Neural cell (in vitro differentiated cells): ENCODE data around the gene ETV6. TPM values are rescaled to one million over a fixed set of nuclear protein-coding genes. Genes with fewer than 3 reads are reported as not detected.

Source experiments
- H2AFZ ChIP-seq: fragments of 200-600, 300-800 bp; sonication (generic), shearing (Covaris generic); 2 replicates; pipeline ENCODE4 v1.6.0; 2014; ENCODE audit warnings: low read depth, mild to moderate bottlenecking, antibody characterized with exemption, low read length, moderate library complexity
- H3F3A ChIP-seq: fragments of 200-600 bp; shearing (Covaris generic); 2 replicates; pipeline ENCODE4 v1.6.1; 2016; ENCODE audit warnings: mild to moderate bottlenecking, moderate library complexity, mixed read lengths, antibody characterized with exemption, low read length; ENCODE audit not compliant: insufficient read depth, poor library complexity, severe bottlenecking
- H3K27ac ChIP-seq: fragments of 200-600, 300-800 bp; sonication (generic), shearing (Covaris generic); 2 replicates; pipeline ENCODE4 v1.5.1; 2014; ENCODE audit warnings: mild to moderate bottlenecking, low read length, moderate library complexity
- H3K27me3 ChIP-seq: fragments of 300-800, 200-600 bp; sonication (generic), shearing (Covaris generic); 2 replicates; pipeline ENCODE4 v1.6.0; 2014; ENCODE audit warnings: mild to moderate bottlenecking, low read depth, low read length, moderate library complexity; ENCODE audit not compliant: insufficient read depth
- H3K36me3 ChIP-seq: fragments of 300-800, 200-600 bp; sonication (generic), shearing (Covaris generic); 2 replicates; pipeline ENCODE4 v1.5.1; 2014; ENCODE audit warnings: mild to moderate bottlenecking, antibody characterized with exemption, low read length, moderate library complexity; ENCODE audit not compliant: insufficient read depth
- H3K4me2 ChIP-seq: fragments of 300-800, 200-600 bp; sonication (generic), shearing (Covaris generic); 2 replicates; pipeline ENCODE4 v1.6.0; 2014; ENCODE audit warnings: mild to moderate bottlenecking, low read length
- H3K4me3 ChIP-seq: fragments of 300-800, 200-600 bp; sonication (generic), shearing (Covaris generic); 2 replicates; pipeline ENCODE4 v1.5.1; 2014; ENCODE audit warnings: mild to moderate bottlenecking, low read length, moderate library complexity
- H3K79me2 ChIP-seq: fragments of 200-600 bp; shearing (Covaris generic); replicated peaks from 2 replicates; pipeline ENCODE4 v1.6.0; 2014; ENCODE audit warnings: mild to moderate bottlenecking, low read length, moderate library complexity; ENCODE audit not compliant: insufficient read depth
- H3K9ac ChIP-seq: fragments of 300-800, 200-600 bp; sonication (generic), shearing (Covaris generic); 2 replicates; pipeline ENCODE4 v1.6.1; 2016; ENCODE audit warnings: mild to moderate bottlenecking, low read length, mixed read lengths
- H3K9me2 ChIP-seq: fragments of 200-600 bp; shearing (Covaris generic); 2 replicates; pipeline ENCODE4 v1.6.1; 2016; ENCODE audit warnings: mild to moderate bottlenecking, low read length, mixed read lengths; ENCODE audit not compliant: insufficient read depth
- H3K9me3 ChIP-seq: fragments of 200-600, 300-800 bp; sonication (generic), shearing (Covaris generic); 2 replicates; pipeline ENCODE4 v1.6.1; 2016; ENCODE audit warnings: mild to moderate bottlenecking, mixed run types, low read length, moderate library complexity, mixed read lengths
- H4K20me1 ChIP-seq: fragments of 200-600 bp; shearing (Covaris generic); 2 replicates; pipeline ENCODE4 v1.6.1; 2016; ENCODE audit warnings: mild to moderate bottlenecking, mixed run types; ENCODE audit not compliant: insufficient read depth
- CTCF ChIP-seq: fragments of 450-650 bp; IDR thresholded peaks from 2 replicates; pipeline ENCODE4 v1.5.1; 2014; ENCODE audit warnings: antibody characterized with exemption, mild to moderate bottlenecking, moderate library complexity; ENCODE audit not compliant: poor library complexity, severe bottlenecking
- EP300 ChIP-seq: fragments of 450-650 bp; conservative IDR thresholded peaks from 2 replicates; pipeline ENCODE4 v1.6.1; 2014; ENCODE audit warnings: antibody characterized with exemption, mild to moderate bottlenecking, moderate library complexity; ENCODE audit not compliant: poor library complexity, severe bottlenecking
- EZH2 ChIP-seq: fragments of 200-600, 300-800 bp; shearing (Covaris generic), sonication (generic); IDR thresholded peaks from 2 replicates; pipeline ENCODE4 v1.6.1; 2014; ENCODE audit warnings: antibody characterized with exemption, low read length, borderline replicate concordance, mild to moderate bottlenecking; ENCODE audit not compliant: insufficient read depth, poor library complexity, severe bottlenecking
- MXI1 ChIP-seq: fragments of 450-650 bp; conservative IDR thresholded peaks from 2 replicates; pipeline ENCODE4 v1.6.1; 2014; ENCODE audit warnings: antibody characterized with exemption, mild to moderate bottlenecking; ENCODE audit not compliant: poor library complexity, severe bottlenecking
- POLR2AphosphoS5 ChIP-seq: IDR thresholded peaks from 2 replicates; pipeline ENCODE4 v1.6.1; 2012
- RAD21 ChIP-seq: fragments of 450-650 bp; conservative IDR thresholded peaks from 2 replicates; pipeline ENCODE4 v1.6.1; 2014; ENCODE audit warnings: antibody characterized with exemption, mild to moderate bottlenecking, moderate library complexity
- REST ChIP-seq: IDR thresholded peaks from 2 replicates; pipeline ENCODE4 v1.6.1; 2012; ENCODE audit warnings: borderline replicate concordance
- SMC3 ChIP-seq: fragments of 450-650 bp; conservative IDR thresholded peaks from 2 replicates; pipeline ENCODE4 v1.6.1; 2014; ENCODE audit warnings: antibody characterized with exemption, mild to moderate bottlenecking, moderate library complexity; ENCODE audit not compliant: poor library complexity
- TAF1 ChIP-seq: IDR thresholded peaks from 2 replicates; pipeline ENCODE4 v1.6.1; 2012; ENCODE audit warnings: low read depth
- polyA plus RNA-seq: library from polyadenylated mRNA; depleted of rRNA; stranded (reverse); fragments of >200 nt; gene quantifications from 2 replicates; pipeline ENCODE4 v1.2.3, GENCODE V29; 2014

Gene ETV6
- polyA plus RNA-seq, 1 donor from 2014 or later: 1.6 TPM

GRCh38 chr12:11697131-11697530 lies 47.7 kb downstream of the ETV6 start:
- H3K4me3 ChIP-seq: no peak overlapping the region
- no peaks in the 10 kb centered on the region for H3K79me2 ChIP-seq
- H3K9ac ChIP-seq: no peak overlapping the region
- no peaks in the 10 kb centered on the region for H3K27me3 ChIP-seq
- no peaks in the 10 kb centered on the region for H3K9me3 ChIP-seq
- no peaks in the 10 kb centered on the region for H3K36me3 ChIP-seq
- H3K27ac ChIP-seq: no peak overlapping the region
- no peak overlapping the region for H2AFZ ChIP-seq
- H3F3A ChIP-seq: no peaks in the 10 kb centered on the region
- no peaks in the 10 kb centered on the region for H4K20me1 ChIP-seq
- H3K4me2 ChIP-seq: no peak overlapping the region
- TF ChIP-seq REST (no peak), TAF1 (no peak), CTCF (no peak), MXI1 (no peak), EZH2 (no peak), RAD21 (no peak)
- no peaks in the 10 kb centered on the region for H3K9me2 ChIP-seq

GRCh38 chr12:11697670-11698387 lies 48.4 kb downstream of the ETV6 start:
- Histone ChIP-seq H3K9me3 (no peaks in the 10 kb centered on the region), H3K27me3 (no peaks in the 10 kb centered on the region), H3K36me3 (no peaks in the 10 kb centered on the region), H3F3A (no peaks in the 10 kb centered on the region), H3K79me2 (no peaks in the 10 kb centered on the region), H3K4me2 (no peak overlapping the region), H2AFZ (no peak overlapping the region), H3K4me3 (no peak overlapping the region), H3K9ac (no peak overlapping the region), H3K27ac (no peak overlapping the region), H3K9me2 (no peaks in the 10 kb centered on the region), H4K20me1 (no peaks in the 10 kb centered on the region)
- TF ChIP-seq CTCF: no peak
- no peak for TF ChIP-seq EP300
- no peak for TF ChIP-seq RAD21
- TF ChIP-seq POLR2AphosphoS5: no peak
- no peak for TF ChIP-seq REST
- TF ChIP-seq TAF1: no peak
- no peak for TF ChIP-seq SMC3
- TF ChIP-seq EZH2: no peak
- no peak for TF ChIP-seq MXI1
